ENCODE measurements around the gene SRSF11.
"Not testable (repeated sequence)": the region's sequence is repeated elsewhere in the genome, so short reads cannot be mapped to it uniquely, and the experiment has no call there.

The SRSF11 gene, protein sequence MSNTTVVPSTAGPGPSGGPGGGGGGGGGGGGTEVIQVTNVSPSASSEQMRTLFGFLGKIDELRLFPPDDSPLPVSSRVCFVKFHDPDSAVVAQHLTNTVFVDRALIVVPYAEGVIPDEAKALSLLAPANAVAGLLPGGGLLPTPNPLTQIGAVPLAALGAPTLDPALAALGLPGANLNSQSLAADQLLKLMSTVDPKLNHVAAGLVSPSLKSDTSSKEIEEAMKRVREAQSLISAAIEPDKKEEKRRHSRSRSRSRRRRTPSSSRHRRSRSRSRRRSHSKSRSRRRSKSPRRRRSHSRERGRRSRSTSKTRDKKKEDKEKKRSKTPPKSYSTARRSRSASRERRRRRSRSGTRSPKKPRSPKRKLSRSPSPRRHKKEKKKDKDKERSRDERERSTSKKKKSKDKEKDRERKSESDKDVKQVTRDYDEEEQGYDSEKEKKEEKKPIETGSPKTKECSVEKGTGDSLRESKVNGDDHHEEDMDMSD

DNA sequence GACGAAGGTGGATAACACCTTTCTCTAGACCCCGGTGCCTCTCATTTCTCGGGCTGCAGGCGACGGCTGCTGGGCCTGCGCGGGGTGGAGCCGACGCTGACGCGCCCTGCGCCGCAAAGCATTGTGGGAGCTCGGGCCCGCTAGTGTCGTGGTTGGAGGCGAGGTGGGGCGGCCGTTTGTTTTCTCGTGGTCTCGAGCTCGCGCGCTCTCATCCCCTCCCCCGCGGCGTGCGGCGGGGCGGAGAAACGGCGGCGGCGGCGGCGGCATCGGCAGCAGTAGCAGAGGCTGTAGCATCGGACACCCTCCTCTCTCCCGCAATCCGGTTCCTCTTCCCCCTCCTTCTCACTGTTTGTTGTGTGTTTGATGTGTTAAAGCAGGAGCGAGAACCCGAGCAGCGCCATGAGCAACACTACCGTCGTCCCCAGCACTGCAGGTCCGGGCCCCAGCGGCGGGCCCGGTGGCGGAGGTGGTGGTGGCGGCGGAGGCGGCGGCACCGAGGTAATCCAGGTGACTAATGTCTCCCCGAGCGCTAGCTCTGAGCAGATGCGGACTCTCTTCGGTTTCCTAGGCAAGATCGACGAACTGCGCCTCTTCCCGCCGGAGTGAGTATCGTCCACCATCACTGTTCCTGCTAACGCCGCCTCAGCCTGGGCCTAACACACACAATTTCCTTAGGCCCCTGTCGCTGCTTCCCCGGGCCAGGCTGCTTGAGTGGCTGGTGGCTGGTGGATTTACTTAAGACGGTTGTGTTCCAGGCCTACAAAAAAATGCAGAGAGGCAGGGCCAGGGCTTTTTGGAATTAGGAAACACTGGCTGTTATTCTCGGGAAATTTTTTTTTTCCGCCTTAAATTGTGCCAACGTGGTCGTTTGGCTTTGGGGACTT lies at the start of gene SRSF11:
SRSF11 (plus strand) TSS at position 143 of the 884 bp plus-strand sequence; CDS start at position 400, 257 bp downstream.
- DNase-seq (ENCODE audit: low read depth): peak; percentile 97

DNA sequence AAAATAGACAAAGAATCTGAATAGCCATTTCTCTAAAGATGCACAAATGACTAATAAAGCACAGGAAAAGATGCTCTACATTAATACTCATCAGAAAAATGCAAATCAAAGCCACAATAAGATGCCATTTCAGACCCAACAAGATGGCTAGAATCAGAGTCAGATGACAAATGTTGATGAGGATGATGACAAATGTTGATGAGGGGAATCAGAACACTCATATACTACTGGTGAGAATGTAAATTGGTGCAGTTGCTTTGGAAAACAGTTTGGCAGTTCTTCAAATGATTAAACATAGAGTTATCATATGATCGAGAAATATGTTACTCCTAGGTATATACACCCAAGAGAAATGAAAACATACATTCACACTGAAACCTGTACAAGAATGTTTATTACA lies 49.7 kb upstream of the SRSF11 start:
- no peak for DNase-seq (ENCODE audit: low read depth)

DNA sequence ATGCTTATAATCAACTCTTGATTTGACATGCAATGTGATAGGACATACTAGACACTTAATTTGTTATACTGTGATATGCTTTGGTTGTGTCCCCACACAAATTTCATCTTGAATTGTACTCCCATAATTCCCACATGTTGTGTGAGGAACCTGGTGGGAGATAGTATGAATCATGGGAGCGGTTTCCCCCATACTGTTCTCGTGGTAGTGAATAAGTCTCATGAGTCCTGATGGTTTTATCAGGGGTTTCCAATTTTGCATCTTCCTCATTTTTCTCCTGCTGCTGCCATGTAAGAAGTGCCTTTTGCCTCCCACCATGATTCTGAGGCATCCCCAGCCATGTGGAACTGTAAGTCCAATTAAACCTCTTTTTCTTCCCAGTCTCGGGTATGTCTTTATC lies 36.0 kb upstream of the SRSF11 start:
- DNase-seq (ENCODE audit: low read depth): not testable (repeated sequence)

DNA sequence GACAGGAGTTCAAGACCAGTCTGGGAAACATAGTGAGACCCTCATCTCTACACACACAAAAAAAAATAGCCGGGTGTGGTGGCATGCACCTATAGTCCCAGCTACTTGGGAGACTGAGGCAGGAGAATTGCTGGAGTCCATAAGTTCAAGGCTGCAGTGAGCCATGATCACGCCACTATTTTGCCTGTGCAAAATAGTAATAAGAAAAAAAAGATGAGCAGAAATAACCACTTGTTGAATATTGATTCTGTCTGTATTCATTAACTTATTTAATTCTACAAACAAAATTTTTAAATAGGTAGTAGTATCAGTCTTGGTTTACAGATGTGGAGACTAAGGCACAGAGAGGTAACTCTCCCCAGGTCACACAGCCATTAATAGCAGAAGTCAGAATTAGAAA lies 32.7 kb upstream of the SRSF11 start:
- DNase-seq (ENCODE audit: low read depth): no peak

DNA sequence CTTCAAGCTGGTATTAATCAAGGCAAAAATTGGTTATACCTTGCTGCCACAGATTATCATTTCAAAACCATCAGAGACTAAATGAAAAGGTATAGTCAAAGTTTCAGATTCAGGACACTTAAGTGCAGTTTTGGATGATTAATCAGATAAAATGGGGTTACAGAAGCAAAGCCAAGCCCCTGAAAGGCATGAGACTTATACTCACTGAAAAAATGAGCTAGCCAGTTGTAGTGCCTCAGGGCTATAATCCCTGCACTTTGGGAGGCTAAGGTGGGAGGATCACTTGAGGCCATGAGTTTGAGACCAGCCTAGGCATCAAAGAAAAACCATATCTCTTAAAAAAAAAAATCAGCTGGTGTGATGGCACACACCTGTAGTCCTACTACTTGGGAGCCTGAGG lies 31.0 kb upstream of the SRSF11 start:
- DNase-seq (ENCODE audit: low read depth): no peak

DNA sequence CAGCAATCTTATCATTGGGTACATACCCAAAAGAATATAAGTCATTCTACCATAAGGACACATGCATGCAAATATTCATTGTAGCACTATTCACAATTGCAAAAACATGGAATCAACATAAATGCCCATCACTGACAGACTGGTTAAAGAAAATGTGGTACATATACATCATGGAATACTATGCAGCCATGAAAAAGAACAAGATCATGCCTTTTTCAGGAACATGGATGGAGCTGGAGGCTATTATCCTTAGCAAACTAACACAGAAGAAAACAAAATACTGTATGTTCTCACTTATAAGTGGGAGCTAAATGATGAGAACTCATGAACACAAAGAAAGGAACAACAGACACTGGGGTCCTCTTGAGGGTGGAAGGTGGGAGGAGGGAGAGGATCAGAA lies 28.7 kb upstream of the SRSF11 start:
- not testable (repeated sequence) for DNase-seq (ENCODE audit: low read depth)

DNA sequence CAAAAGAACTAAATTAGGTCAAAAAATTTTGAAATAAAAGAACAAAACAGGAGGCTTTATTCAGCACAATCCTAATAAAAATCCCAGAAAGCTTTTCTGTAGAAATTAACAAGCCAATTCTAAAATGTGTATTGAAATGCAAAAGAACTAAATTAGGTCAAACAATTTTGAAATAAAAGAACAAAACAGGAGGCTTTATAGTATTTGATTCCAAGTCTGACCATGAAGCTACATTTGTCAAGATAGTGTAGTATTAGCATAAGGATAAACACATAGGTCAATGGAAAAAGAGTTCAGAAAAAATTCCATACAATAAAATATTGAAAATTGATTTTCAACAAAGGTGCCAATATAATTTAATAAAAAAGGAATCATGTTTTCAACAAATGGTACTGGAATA lies 26.6 kb upstream of the SRSF11 start:
- no peak for DNase-seq (ENCODE audit: low read depth)

DNA sequence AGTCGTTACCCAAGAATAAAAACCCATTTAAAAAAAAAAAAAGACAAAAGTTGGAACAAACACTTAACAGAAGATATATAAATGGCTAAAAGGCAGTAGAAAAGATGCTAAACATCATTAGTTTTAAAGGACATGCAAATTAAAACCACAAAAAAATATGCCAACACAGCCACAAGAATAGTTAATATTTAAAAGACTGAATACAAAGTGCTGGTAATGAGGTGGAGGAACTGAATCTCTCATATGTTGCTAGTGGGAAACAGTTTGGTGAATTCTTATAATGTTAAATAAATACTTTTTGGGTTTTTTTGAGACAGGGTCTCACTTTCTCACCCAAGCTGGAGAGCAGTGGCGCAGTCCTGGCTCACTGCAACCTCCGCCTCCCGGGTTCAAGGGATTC lies 25.8 kb upstream of the SRSF11 start:
- no peak for DNase-seq (ENCODE audit: low read depth)

DNA sequence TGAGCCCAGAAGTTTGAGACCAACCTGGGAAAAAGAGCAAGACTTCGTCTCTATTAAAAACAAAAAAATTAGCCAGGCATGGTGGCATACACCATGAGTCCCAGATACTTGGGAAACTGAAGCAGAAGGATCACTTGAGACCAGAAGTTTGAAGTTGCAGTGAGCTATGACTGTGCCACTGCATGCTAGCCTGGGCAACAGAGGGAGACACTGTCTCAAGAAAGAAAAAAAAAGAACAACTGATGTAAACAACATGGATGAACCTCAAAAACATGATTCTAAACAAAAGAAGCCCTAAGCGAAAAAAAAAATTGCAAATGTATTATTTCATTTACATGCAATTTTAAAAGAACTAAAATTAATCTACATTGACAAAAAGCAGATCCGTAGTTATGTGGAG lies 24.8 kb upstream of the SRSF11 start:
- no peak for DNase-seq (ENCODE audit: low read depth)

DNA sequence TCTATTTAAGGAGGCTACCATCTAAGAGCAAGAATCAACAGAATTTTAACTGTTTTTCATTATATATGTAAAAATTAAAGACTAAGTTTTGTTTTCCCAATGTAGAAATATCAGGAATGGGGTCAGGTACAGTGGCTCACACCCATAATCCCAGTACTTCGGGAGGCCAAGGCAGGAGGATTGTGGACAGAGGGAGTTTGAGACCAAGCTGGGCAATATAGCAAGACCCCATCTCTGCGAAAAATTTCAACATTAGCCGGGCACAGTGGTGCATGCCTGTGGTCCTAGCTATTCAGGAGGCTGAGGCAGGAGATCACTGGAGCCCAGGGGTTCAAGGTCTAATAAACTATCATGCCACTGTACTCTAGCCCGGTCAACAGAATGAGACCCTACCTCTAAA lies 21.1 kb upstream of the SRSF11 start:
- DNase-seq (ENCODE audit: low read depth): no peak

DNA sequence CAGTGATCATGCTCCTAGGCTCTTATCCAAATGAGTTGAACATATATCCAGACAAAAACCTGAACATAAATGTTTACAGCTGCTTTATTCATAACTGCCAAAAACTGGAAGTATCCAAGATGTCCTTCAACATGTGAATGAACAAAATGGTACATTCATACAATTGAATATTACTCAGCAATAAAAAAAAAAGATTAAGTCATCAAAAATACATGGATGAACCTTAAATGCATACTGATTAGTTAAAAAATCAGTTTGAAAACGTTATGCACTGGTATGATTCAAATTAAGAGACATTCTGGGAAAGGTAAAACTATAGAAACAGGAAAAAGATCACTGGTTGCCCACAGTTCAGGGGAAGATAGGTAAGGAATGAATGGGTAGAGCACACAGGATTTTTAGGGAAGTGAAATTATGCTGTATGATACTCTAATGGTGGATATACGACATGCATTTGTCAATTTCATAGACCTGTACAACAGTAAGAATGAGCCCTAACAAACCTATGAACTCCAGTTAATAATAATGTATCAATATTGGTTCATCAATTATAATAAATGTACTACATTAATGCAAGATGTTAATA lies 18.9 kb upstream of the SRSF11 start:
- DNase-seq (ENCODE audit: low read depth): no peak

DNA sequence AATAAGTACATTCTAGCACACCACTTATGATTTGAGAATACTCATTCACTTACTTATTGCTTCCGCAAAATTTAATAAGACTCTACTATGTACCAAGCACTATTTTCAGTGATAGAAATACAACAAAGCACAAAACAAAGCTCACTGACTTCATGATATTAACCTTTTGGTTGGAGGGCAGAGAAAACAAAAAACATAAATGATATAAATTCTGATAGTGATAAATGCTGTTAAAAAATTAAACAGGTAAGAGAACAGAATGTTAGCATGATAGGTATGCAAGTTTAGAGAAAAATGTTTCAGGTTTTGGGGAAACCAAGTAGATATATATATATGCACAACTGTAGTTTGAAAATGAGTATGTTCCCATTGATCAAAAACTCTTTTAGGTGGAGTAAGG lies 17.0 kb upstream of the SRSF11 start:
- no peak for DNase-seq (ENCODE audit: low read depth)

DNA sequence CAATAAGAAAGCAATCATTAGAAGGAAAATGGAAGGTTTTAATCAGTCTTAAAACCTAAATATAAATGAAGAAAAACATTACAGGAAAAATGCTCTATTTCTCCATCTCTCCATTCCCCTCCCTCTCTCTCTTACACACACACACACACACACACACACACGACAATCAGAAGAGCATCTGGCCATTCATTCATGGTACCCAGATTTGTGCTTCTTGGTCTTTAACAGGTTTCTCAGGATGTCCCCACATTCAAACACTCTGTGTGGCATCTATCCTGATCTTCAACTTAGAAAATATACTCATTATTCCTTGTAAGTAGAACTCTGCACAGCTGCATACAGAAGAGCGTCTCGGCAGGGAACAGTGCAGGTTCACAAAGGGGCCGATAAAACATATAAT lies 16.6 kb upstream of the SRSF11 start:
- DNase-seq (ENCODE audit: low read depth): no peak

DNA sequence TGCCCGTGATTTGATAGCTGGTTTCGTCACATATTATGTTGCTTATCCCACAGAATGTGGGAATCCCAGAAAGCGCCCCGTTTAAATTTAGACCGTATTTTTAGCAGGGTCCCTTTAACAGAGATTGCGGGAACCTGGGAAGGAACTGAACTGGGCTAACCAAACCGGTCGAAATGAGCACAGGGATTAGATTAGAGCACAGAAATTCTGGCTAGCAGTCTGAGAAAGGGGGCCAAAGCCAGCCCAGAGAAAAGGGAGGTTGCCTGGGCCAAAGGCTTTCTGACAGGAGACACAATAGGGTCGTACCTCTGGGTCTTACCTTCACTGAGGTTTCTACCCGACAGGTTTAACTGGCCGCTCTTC lies 16.1 kb upstream of the SRSF11 start:
- no peak for DNase-seq (ENCODE audit: low read depth)

DNA sequence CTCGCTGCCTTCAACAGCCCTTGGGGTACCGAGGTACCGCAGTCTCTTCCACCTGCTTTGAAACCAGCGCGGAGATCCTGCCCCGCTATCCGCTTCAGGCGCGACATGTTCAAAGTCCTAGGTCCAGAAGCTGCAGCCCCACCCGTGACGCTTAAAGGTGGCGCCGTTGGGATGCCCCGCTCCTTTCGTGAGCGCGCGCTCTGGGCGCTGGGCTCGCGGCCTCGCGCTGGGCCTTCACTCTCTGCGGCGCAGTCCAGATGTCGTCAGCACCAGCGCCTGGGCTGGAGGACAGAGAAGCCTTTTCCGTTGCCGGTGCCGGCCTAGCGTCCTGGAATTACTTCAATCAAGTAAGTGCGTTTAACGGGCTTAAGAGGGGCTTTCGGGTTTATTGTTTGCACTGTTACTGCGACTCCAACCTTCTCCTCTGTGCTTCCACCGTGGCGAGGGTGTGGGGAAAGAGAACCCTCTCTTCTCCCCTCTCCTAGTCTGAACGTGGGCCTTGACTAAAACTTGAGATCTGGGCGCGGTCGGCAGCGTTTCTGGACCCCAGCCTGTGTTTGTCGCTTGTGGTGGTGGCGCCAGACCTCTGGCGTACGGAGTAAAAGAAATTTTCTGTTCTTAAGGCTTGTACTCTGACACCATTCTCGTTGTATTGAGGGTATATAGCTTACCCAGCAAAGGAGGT lies 15.6 kb upstream of the SRSF11 start, which contains the start of gene LRRC40:
LRRC40 (minus strand) TSS at position 146 of the 685 bp plus-strand sequence; CDS start at position 107, 39 bp downstream.
- DNase-seq (ENCODE audit: low read depth): peak; percentile 97

DNA sequence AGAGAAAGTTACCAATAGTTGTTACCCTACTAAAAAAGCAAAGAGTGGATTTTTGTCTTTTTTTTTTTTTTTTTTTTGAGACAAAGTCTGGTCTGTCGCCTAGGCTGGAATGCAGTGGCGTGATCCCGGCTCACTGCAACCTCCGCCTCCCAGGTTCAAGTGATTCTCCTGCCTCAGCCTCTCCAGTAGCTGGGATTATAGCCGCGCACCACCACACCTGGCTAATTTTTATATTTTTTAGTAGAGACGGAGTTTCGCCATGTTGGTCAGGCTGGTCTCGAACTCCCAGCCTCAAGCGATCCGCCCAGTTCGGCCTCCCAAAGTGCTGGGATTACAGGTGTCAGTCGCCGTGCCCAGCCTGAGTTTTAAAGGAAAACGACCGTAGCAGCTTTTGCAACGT lies 14.3 kb upstream of the SRSF11 start:
- DNase-seq (ENCODE audit: low read depth): not testable (repeated sequence)

DNA sequence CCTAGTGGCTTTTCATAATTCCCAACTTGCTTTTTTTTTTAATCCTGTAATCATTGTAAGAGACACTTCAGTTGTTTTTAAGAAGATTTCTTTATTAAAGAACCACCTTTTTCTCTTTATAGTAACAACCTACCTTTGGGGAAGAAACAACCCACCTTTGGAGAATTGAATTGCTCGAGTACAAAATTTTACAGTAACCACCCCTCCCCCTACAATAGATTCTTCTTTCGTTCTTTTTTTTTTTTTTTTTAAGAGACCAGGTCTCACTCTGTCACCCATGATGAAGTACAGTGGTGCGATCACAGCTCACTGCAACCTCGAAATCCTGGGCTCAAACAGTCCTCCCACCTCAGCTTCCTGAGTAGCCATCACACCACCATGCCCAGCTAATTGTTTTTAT lies 13.7 kb upstream of the SRSF11 start:
- no peak for DNase-seq (ENCODE audit: low read depth)

DNA sequence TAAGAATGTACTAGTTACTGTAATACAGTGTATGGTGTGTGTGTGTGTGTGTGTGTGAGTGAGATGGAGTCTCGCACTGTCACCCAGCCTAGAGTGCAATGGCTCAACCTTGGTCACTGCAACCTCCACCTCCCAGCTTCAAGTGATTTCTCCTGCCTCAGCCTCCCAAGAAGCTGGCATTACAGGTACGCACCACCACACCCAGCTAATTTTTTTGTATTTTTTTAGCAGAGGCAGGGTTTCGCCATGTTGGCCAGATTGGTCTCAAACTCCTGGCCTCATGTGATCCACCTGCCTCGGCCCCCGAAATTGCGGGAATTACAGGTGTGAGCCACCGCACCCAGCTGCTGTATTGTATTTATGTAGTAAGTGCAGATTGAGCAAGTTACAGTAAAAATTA lies 12.9 kb upstream of the SRSF11 start:
- no peak for DNase-seq (ENCODE audit: low read depth)

DNA sequence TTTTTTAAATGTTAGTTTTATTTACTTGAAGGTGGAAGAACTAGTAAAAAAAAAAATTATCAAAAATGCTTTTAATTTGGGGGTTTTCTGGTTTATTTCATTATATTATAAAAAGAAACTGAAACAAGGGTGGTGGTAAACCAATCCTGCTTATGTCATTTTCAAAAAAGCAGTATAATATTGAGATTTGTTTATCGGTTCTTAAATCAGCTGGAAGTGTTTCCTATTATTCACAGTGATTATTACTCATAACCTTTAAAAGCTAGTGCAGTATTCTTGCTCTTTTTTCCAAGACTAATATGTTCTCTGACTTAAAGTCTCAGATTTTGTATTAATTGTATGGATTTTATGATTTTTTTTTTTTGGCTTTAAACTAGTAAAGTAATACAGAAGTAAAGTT lies 10.4 kb upstream of the SRSF11 start:
- DNase-seq (ENCODE audit: low read depth): no peak

DNA sequence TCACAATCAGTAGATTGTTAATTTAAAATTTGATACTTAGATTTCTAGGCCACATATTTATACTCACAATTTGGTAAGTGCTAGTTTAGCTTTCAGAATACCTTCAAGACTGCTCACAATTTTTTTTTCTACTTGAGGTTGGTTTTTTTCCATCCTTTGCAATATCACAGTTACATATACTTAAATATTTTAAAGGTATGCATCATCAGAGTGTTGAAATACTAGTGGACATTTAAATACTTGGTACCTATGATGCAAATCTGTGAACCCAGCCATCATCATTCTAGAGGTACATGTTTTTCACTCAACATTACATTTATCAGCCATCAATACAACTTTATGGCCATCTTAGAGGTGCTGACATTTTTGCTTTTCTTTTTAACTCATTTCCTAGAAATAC lies 9.6 kb upstream of the SRSF11 start:
- DNase-seq (ENCODE audit: low read depth): no peak

DNA sequence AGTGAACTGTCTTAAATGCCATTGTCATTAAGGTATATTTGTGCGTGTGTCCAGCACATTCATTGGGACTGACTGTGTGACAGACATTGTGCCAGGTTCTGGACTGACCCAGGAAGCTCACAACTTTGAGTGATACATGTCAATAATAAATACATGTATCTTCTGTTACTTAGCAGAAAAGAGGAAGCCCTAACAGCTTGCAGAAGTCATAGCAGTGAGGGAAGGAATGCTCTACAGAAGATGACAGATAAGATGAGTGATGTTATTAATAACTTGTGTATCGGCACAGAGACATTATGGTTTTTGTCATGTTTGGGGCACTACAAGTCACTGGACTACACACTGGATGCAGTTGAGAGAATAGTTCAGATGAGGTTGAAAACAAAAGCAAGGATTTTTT lies 1.2 kb upstream of the SRSF11 start:
- DNase-seq (ENCODE audit: low read depth): no peak

Measured in activated T-cell treated with anti-CD3 and anti-CD28 coated beads for 24 hours (primary cell).